Loucy (cell line): ENCODE measurements around the gene ASB13.
A peak's percentile ranks its signal among the peaks of the same experiment; 100 is the strongest.

Experiments used
- H2AFZ ChIP-seq: fragments of 200-600 bp; sonication (generic); 2 replicates; pipeline ENCODE4 v1.6.0; 2016; ENCODE audit warnings: antibody characterized with exemption, mild to moderate bottlenecking, low read length, moderate library complexity
- H3F3A ChIP-seq: fragments of 200-600 bp; 2 replicates; pipeline ENCODE4 v1.6.0; 2016; ENCODE audit warnings: antibody characterized with exemption, low read depth, mild to moderate bottlenecking
- H3K27me3 ChIP-seq: fragments of 200-600 bp; sonication (generic); 2 replicates; pipeline ENCODE4 v1.6.1; 2014; ENCODE audit warnings: low read length, mild to moderate bottlenecking; ENCODE audit not compliant: insufficient read depth, poor library complexity, severe bottlenecking
- H3K36me3 ChIP-seq: fragments of 200-600 bp; sonication (generic); 2 replicates; pipeline ENCODE4 v1.6.1; 2016; ENCODE audit warnings: low read length; ENCODE audit not compliant: insufficient read depth
- H3K4me1 ChIP-seq: fragments of 200-600 bp; sonication (generic); 2 replicates; pipeline ENCODE4 v1.5.1; 2014; ENCODE audit warnings: low read length, mild to moderate bottlenecking; ENCODE audit not compliant: insufficient read depth, poor library complexity, severe bottlenecking
- H3K4me2 ChIP-seq: fragments of 200-600 bp; sonication (generic); 2 replicates; pipeline ENCODE4 v1.6.0; 2014; ENCODE audit warnings: antibody characterized with exemption, low read length, low read depth, mild to moderate bottlenecking; ENCODE audit not compliant: poor library complexity, severe bottlenecking
- H3K4me3 ChIP-seq: fragments of 200-600 bp; sonication (generic); 2 replicates; pipeline ENCODE4 v1.5.1; 2014; ENCODE audit warnings: low read length, mild to moderate bottlenecking, mixed read lengths; ENCODE audit not compliant: poor library complexity, severe bottlenecking
- H3K79me2 ChIP-seq: fragments of 200-600 bp; sonication (generic); 2 replicates; pipeline ENCODE4 v1.6.1; 2014; ENCODE audit warnings: low read length; ENCODE audit not compliant: insufficient read depth
- H3K9ac ChIP-seq: fragments of 200-600 bp; sonication (generic); 2 replicates; pipeline ENCODE4 v1.6.0; 2014; ENCODE audit warnings: mild to moderate bottlenecking, low read depth, low read length, moderate library complexity; ENCODE audit not compliant: poor library complexity, severe bottlenecking
- H3K9me2 ChIP-seq: fragments of 200-600 bp; sonication (generic); replicated peaks from 2 replicates; pipeline ENCODE4 v1.6.1; 2016; ENCODE audit warnings: low read depth, low read length, mixed read lengths
- H3K9me3 ChIP-seq: fragments of 200-600 bp; sonication (generic); 2 replicates; pipeline ENCODE4 v1.6.1; 2014; ENCODE audit warnings: mild to moderate bottlenecking, antibody characterized with exemption, low read length, low read depth; ENCODE audit not compliant: insufficient read depth
- H4K20me1 ChIP-seq: fragments of 200-600 bp; sonication (generic); 2 replicates; pipeline ENCODE4 v1.6.0; 2014; ENCODE audit warnings: antibody characterized with exemption, low read length, mild to moderate bottlenecking; ENCODE audit not compliant: insufficient read depth, poor library complexity, severe bottlenecking
- EZH2phosphoT487 ChIP-seq: fragments of 200-600 bp; IDR thresholded peaks from 2 replicates; pipeline ENCODE4 v1.6.1; 2018; ENCODE audit warnings: antibody characterized with exemption, mild to moderate bottlenecking, moderate library complexity, borderline replicate concordance
- TF ChIP-seq, protein P1 (sequence below): fragments of 200-600 bp; sonication (generic); conservative IDR thresholded peaks from 2 replicates; pipeline ENCODE4 v1.5.1; 2014; ENCODE audit warnings: mild to moderate bottlenecking, antibody characterized with exemption, low read length

The ASB13 gene

DNA sequence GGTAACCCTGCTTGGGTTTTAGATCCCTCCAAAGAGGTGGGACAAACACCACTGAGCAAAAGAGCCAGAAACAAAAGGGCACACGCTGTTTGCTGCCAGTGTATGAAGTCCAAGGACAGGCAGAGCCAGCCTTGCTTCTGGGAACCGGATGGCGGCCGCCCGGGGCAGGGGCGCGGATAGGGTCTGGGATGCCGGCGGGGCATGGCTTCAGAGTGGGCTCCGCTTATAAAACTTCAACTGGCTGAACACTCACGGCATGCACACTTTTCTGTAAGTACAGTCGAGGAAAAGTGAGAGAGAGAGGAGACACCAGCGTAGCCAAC lies 62.6 kb downstream of the ASB13 start:
- Histone ChIP-seq H3K9me2 (no peaks in the 10 kb centered on the region), H4K20me1 (no peaks in the 10 kb centered on the region), H3K4me2 (no peak overlapping the region), H3K79me2 (peaks cover 22% of the 10 kb centered on the region; the same call in 1 of the 2 replicates), H3K9me3 (no peaks in the 10 kb centered on the region), H3F3A (peaks cover 4% of the 10 kb centered on the region), H3K27me3 (no peaks in the 10 kb centered on the region), H3K36me3 (no peaks in the 10 kb centered on the region), H3K9ac (no peak overlapping the region), H3K4me3 (no peak overlapping the region), H2AFZ (no peak overlapping the region), H3K4me1 (peaks cover 32% of the 10 kb centered on the region)
- TF ChIP-seq EZH2phosphoT487: no peak
- TF ChIP-seq, protein P1, sequence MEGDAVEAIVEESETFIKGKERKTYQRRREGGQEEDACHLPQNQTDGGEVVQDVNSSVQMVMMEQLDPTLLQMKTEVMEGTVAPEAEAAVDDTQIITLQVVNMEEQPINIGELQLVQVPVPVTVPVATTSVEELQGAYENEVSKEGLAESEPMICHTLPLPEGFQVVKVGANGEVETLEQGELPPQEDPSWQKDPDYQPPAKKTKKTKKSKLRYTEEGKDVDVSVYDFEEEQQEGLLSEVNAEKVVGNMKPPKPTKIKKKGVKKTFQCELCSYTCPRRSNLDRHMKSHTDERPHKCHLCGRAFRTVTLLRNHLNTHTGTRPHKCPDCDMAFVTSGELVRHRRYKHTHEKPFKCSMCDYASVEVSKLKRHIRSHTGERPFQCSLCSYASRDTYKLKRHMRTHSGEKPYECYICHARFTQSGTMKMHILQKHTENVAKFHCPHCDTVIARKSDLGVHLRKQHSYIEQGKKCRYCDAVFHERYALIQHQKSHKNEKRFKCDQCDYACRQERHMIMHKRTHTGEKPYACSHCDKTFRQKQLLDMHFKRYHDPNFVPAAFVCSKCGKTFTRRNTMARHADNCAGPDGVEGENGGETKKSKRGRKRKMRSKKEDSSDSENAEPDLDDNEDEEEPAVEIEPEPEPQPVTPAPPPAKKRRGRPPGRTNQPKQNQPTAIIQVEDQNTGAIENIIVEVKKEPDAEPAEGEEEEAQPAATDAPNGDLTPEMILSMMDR: no peak

DNA sequence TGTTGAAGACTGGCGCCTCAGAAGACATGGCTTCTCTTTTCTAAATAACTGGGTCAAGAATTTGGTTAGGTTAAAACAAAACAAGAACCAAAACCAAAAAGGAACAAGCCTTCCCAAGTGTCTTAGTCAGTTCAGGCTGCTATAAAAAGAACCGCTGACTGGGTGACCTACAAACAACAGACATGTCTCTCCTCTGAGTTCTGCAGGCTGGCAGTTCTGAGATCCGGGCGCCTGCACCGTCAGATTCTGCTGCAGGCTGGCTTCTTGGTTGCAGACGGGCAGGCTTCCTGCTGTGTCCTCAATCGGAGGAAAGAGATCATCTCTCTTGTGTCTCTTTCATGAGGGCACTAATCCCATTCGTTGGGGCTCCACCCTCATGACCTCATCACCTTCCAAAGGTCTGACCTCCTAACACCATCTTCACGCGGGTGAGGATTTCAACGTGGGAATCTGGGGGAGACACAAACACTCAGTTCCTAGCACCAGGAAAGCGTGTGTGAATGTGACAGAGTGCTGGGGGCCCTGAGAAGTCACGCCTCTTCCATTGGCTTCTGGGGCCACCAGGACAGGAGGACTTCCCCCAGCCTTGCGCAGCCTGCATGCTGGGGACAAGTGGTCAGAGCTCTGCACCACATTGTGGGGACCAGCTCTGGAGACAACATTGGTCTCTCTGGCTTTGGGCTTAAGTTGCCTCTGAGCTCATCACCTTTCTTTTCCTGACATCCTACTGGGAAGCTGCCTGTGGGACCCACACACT lies 63.1 kb downstream of the ASB13 start:
- H3K9me2 ChIP-seq: no peaks in the 10 kb centered on the region
- peaks cover 26% of the 10 kb centered on the region; the same call in 1 of the 2 replicates for H3K79me2 ChIP-seq
- H3K4me3 ChIP-seq: no peak overlapping the region
- no peak for TF ChIP-seq EZH2phosphoT487
- TF ChIP-seq, protein P1: no peak
- no peaks in the 10 kb centered on the region for H3K9me3 ChIP-seq
- H2AFZ ChIP-seq: no peak overlapping the region
- H3K4me1 ChIP-seq: peaks cover 32% of the 10 kb centered on the region
- no peak overlapping the region for H3K4me2 ChIP-seq
- no peak overlapping the region for H3K9ac ChIP-seq
- H3F3A ChIP-seq: peaks cover 4% of the 10 kb centered on the region
- no peaks in the 10 kb centered on the region for H3K27me3 ChIP-seq
- H4K20me1 ChIP-seq: no peaks in the 10 kb centered on the region
- no peaks in the 10 kb centered on the region for H3K36me3 ChIP-seq

DNA sequence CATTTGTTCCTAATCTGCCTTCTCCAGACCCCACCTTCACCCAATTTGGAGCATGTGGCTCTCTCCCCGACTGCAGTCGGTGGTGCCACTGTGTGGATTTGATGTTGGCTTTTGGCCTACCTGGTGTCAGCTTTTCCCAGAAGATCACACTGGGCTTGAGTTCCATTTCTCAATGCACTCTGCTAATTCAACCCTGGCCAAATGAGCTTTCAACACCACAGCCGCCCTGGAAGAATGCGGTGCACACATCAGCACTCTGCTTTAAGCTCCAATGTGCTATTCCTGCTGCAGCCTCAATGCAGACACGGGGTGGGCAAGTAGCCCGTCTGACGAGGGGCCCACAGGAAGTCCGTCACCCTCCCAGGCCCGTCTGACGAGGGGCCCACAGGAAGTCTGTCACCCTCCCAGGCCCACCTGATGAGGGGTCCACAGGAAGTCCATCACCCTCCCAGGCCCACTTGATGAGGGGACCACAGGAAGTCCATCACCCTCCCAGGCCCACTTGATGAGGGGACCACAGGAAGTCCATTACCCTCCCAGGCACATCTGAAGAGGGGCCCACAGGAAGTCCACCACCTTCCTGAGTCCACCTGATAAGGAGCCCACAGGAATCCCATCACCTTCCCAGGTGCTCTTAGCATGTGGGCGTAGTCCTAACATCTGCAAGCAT lies 64.4 kb downstream of the ASB13 start:
- H3K4me2 ChIP-seq: peak overlapping the region; percentile 90
- peaks cover 4% of the 10 kb centered on the region for H3F3A ChIP-seq
- H3K79me2 ChIP-seq: peaks cover 28% of the 10 kb centered on the region; the same call in 1 of the 2 replicates
- no peaks in the 10 kb centered on the region for H4K20me1 ChIP-seq
- no peaks in the 10 kb centered on the region for H3K36me3 ChIP-seq
- TF ChIP-seq, protein P1: no peak
- no peak for TF ChIP-seq EZH2phosphoT487
- peak overlapping the region; percentile 42; the same call in 1 of the 2 replicates for H2AFZ ChIP-seq
- no peaks in the 10 kb centered on the region for H3K9me3 ChIP-seq
- H3K27me3 ChIP-seq: no peaks in the 10 kb centered on the region
- peaks cover 41% of the 10 kb centered on the region for H3K4me1 ChIP-seq
- H3K9me2 ChIP-seq: no peaks in the 10 kb centered on the region
- H3K4me3 ChIP-seq: peak overlapping the region; percentile 71
- peak overlapping the region; percentile 74 for H3K9ac ChIP-seq
